C4-2B (cell line): Measurements from ENCODE around the gene RPL9.

Source experiments
- ZFX ChIP-seq: fragments of 450-650 bp; IDR thresholded peaks from 2 replicates; pipeline ENCODE4 v1.6.1; 2017
- TF ChIP-seq, protein P1 (sequence below): fragments of 450-650 bp; conservative IDR thresholded peaks from 2 replicates; pipeline ENCODE4 v1.5.1; 2017; ENCODE audit warnings: mild to moderate bottlenecking

DNA sequence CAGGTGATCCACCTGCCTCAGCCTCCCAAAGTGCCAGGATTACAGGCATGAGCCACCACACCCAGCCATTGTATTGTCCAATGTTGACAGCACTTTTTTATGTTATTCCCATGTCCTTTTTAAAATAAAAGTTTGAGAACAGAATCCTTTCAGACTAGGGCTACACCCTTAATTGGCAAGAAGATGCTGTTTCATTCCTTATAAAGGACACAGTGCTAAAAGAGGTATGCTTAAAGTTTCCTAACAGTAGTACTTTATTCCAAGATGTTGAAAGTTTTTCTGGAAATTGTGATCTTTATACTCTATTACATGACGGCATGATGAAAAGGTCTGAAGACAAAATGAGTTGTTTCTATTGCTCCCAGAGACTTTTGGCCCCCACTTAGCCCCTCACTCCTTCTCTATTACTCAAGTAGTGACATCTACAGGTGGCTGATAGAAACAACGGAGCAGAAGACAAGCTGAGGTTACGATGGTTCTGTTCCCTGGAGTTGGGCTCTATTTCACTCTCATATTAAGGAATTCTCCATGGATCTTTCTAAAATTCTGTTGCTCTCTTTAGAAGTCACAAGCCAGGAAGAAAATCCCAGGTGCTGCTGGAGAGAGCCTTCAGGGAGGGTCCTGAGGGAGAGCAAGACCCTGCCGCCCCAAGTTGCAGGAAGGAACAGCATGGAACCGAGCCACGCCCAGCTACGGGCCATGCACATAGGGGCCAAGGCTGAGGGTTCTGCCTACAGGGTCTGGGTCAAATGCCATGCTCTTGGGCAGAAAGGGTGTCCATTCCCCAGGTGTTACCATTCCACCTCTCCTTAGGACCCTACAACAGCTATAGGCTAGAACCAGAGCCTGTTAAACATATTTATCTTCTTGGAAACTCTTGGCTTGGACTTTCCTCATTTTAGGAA lies 22.8 kb downstream of the RPL9 start:
- TF ChIP-seq, protein P1, sequence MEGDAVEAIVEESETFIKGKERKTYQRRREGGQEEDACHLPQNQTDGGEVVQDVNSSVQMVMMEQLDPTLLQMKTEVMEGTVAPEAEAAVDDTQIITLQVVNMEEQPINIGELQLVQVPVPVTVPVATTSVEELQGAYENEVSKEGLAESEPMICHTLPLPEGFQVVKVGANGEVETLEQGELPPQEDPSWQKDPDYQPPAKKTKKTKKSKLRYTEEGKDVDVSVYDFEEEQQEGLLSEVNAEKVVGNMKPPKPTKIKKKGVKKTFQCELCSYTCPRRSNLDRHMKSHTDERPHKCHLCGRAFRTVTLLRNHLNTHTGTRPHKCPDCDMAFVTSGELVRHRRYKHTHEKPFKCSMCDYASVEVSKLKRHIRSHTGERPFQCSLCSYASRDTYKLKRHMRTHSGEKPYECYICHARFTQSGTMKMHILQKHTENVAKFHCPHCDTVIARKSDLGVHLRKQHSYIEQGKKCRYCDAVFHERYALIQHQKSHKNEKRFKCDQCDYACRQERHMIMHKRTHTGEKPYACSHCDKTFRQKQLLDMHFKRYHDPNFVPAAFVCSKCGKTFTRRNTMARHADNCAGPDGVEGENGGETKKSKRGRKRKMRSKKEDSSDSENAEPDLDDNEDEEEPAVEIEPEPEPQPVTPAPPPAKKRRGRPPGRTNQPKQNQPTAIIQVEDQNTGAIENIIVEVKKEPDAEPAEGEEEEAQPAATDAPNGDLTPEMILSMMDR, result peak; percentile 37
- TF ChIP-seq ZFX, result no peak
